ENCODE measurements around the gene MRAP2.

- TF ChIP-seq CTCF (conservative IDR thresholded peaks at IDR 0.05; ENCODE audit: low read depth in 2 of 2): peak in 1 of 2 experiments; percentile 33; a peak in 1 of 4 replicates
- TF ChIP-seq REST (IDR thresholded peaks at IDR 0.05; ENCODE audit: unreplicated experiment): no peak
- no peak for TF ChIP-seq POLR2AphosphoS5 (IDR thresholded peaks at IDR 0.05; ENCODE audit: low read depth)
- TF ChIP-seq ZNF331 (CRISPR knock-in tag; IDR thresholded peaks at IDR 0.05; ENCODE audit: low read depth): no peak
- TF ChIP-seq EZH2 (IDR thresholded peaks at IDR 0.05; ENCODE audit: low read depth, unreplicated experiment): no peak
- no peak for TF ChIP-seq JUNB (IDR thresholded peaks at IDR 0.05; ENCODE audit: unreplicated experiment)
- no peak for TF ChIP-seq NANOG (IDR thresholded peaks at IDR 0.05; ENCODE audit: borderline replicate concordance)
- no peak for TF ChIP-seq CREB1 (CRISPR knock-in tag; IDR thresholded peaks at IDR 0.05; ENCODE audit: low read depth)
- TF ChIP-seq EZH2phosphoT487 (IDR thresholded peaks at IDR 0.05; ENCODE audit: unreplicated experiment): no peak
These were observed 85.7 kb downstream of the MRAP2 start for GRCh38 chr6:84119277-84119676.

Data from GM23338 (cell line).